Neural cell (in vitro differentiated cells): ENCODE results near the gene ISCA2. TPM values are rescaled to one million over a fixed set of nuclear protein-coding genes. Genes with fewer than 3 reads are reported as not detected.

Source experiments
- H2AFZ ChIP-seq: fragments of 200-600, 300-800 bp; sonication (generic), shearing (Covaris generic); 2 replicates; pipeline ENCODE4 v1.6.0; 2014; ENCODE audit warnings: low read depth, mild to moderate bottlenecking, antibody characterized with exemption, low read length, moderate library complexity
- H3F3A ChIP-seq: fragments of 200-600 bp; shearing (Covaris generic); 2 replicates; pipeline ENCODE4 v1.6.1; 2016; ENCODE audit warnings: mild to moderate bottlenecking, moderate library complexity, mixed read lengths, antibody characterized with exemption, low read length; ENCODE audit not compliant: insufficient read depth, poor library complexity, severe bottlenecking
- H3K27ac ChIP-seq: fragments of 200-600, 300-800 bp; sonication (generic), shearing (Covaris generic); 2 replicates; pipeline ENCODE4 v1.5.1; 2014; ENCODE audit warnings: mild to moderate bottlenecking, low read length, moderate library complexity
- H3K27me3 ChIP-seq: fragments of 300-800, 200-600 bp; sonication (generic), shearing (Covaris generic); 2 replicates; pipeline ENCODE4 v1.6.0; 2014; ENCODE audit warnings: mild to moderate bottlenecking, low read depth, low read length, moderate library complexity; ENCODE audit not compliant: insufficient read depth
- H3K36me3 ChIP-seq: fragments of 300-800, 200-600 bp; sonication (generic), shearing (Covaris generic); 2 replicates; pipeline ENCODE4 v1.5.1; 2014; ENCODE audit warnings: mild to moderate bottlenecking, antibody characterized with exemption, low read length, moderate library complexity; ENCODE audit not compliant: insufficient read depth
- H3K4me2 ChIP-seq: fragments of 300-800, 200-600 bp; sonication (generic), shearing (Covaris generic); 2 replicates; pipeline ENCODE4 v1.6.0; 2014; ENCODE audit warnings: mild to moderate bottlenecking, low read length
- H3K4me3 ChIP-seq: fragments of 300-800, 200-600 bp; sonication (generic), shearing (Covaris generic); 2 replicates; pipeline ENCODE4 v1.5.1; 2014; ENCODE audit warnings: mild to moderate bottlenecking, low read length, moderate library complexity
- H3K79me2 ChIP-seq: fragments of 200-600 bp; shearing (Covaris generic); replicated peaks from 2 replicates; pipeline ENCODE4 v1.6.0; 2014; ENCODE audit warnings: mild to moderate bottlenecking, low read length, moderate library complexity; ENCODE audit not compliant: insufficient read depth
- H3K9ac ChIP-seq: fragments of 300-800, 200-600 bp; sonication (generic), shearing (Covaris generic); 2 replicates; pipeline ENCODE4 v1.6.1; 2016; ENCODE audit warnings: mild to moderate bottlenecking, low read length, mixed read lengths
- H3K9me2 ChIP-seq: fragments of 200-600 bp; shearing (Covaris generic); 2 replicates; pipeline ENCODE4 v1.6.1; 2016; ENCODE audit warnings: mild to moderate bottlenecking, low read length, mixed read lengths; ENCODE audit not compliant: insufficient read depth
- H3K9me3 ChIP-seq: fragments of 200-600, 300-800 bp; sonication (generic), shearing (Covaris generic); 2 replicates; pipeline ENCODE4 v1.6.1; 2016; ENCODE audit warnings: mild to moderate bottlenecking, mixed run types, low read length, moderate library complexity, mixed read lengths
- H4K20me1 ChIP-seq: fragments of 200-600 bp; shearing (Covaris generic); 2 replicates; pipeline ENCODE4 v1.6.1; 2016; ENCODE audit warnings: mild to moderate bottlenecking, mixed run types; ENCODE audit not compliant: insufficient read depth
- CTCF ChIP-seq: fragments of 450-650 bp; IDR thresholded peaks from 2 replicates; pipeline ENCODE4 v1.5.1; 2014; ENCODE audit warnings: antibody characterized with exemption, mild to moderate bottlenecking, moderate library complexity; ENCODE audit not compliant: poor library complexity, severe bottlenecking
- EP300 ChIP-seq: fragments of 450-650 bp; conservative IDR thresholded peaks from 2 replicates; pipeline ENCODE4 v1.6.1; 2014; ENCODE audit warnings: antibody characterized with exemption, mild to moderate bottlenecking, moderate library complexity; ENCODE audit not compliant: poor library complexity, severe bottlenecking
- EZH2 ChIP-seq: fragments of 200-600, 300-800 bp; shearing (Covaris generic), sonication (generic); IDR thresholded peaks from 2 replicates; pipeline ENCODE4 v1.6.1; 2014; ENCODE audit warnings: antibody characterized with exemption, low read length, borderline replicate concordance, mild to moderate bottlenecking; ENCODE audit not compliant: insufficient read depth, poor library complexity, severe bottlenecking
- MXI1 ChIP-seq: fragments of 450-650 bp; conservative IDR thresholded peaks from 2 replicates; pipeline ENCODE4 v1.6.1; 2014; ENCODE audit warnings: antibody characterized with exemption, mild to moderate bottlenecking; ENCODE audit not compliant: poor library complexity, severe bottlenecking
- POLR2AphosphoS5 ChIP-seq: IDR thresholded peaks from 2 replicates; pipeline ENCODE4 v1.6.1; 2012
- RAD21 ChIP-seq: fragments of 450-650 bp; conservative IDR thresholded peaks from 2 replicates; pipeline ENCODE4 v1.6.1; 2014; ENCODE audit warnings: antibody characterized with exemption, mild to moderate bottlenecking, moderate library complexity
- REST ChIP-seq: IDR thresholded peaks from 2 replicates; pipeline ENCODE4 v1.6.1; 2012; ENCODE audit warnings: borderline replicate concordance
- SMC3 ChIP-seq: fragments of 450-650 bp; conservative IDR thresholded peaks from 2 replicates; pipeline ENCODE4 v1.6.1; 2014; ENCODE audit warnings: antibody characterized with exemption, mild to moderate bottlenecking, moderate library complexity; ENCODE audit not compliant: poor library complexity
- TAF1 ChIP-seq: IDR thresholded peaks from 2 replicates; pipeline ENCODE4 v1.6.1; 2012; ENCODE audit warnings: low read depth
- polyA plus RNA-seq: library from polyadenylated mRNA; depleted of rRNA; stranded (reverse); fragments of >200 nt; gene quantifications from 2 replicates; pipeline ENCODE4 v1.2.3, GENCODE V29; 2014

Gene ISCA2
- polyA plus RNA-seq, 1 donor from 2014 or later: 45.1 TPM

GRCh38 chr14:74503938-74504335 lies 10.4 kb downstream of the ISCA2 start:
- H3K36me3 ChIP-seq: no peaks in the 10 kb centered on the region
- TF ChIP-seq POLR2AphosphoS5 (no peak), CTCF (no peak), TAF1 (no peak), EZH2 (no peak), MXI1 (no peak), REST (no peak), SMC3 (no peak), EP300 (no peak)
- H3K9ac ChIP-seq: no peak overlapping the region
- no peaks in the 10 kb centered on the region for H3F3A ChIP-seq
- no peak overlapping the region for H2AFZ ChIP-seq
- no peaks in the 10 kb centered on the region for H3K79me2 ChIP-seq
- no peak overlapping the region for H3K4me2 ChIP-seq
- H3K9me2 ChIP-seq: no peaks in the 10 kb centered on the region
- no peak overlapping the region for H3K4me3 ChIP-seq
- no peaks in the 10 kb centered on the region for H3K9me3 ChIP-seq
- no peak overlapping the region for H3K27ac ChIP-seq
- no peaks in the 10 kb centered on the region for H4K20me1 ChIP-seq
- H3K27me3 ChIP-seq: no peaks in the 10 kb centered on the region

- no peaks in the 10 kb centered on the region for H3K27me3 ChIP-seq
These were observed 10.8 kb downstream of the ISCA2 start for GRCh38 chr14:74504412-74504811.

More at GRCh38 chr14:74504412-74504811, 10.8 kb downstream of the ISCA2 start:
- H3K27ac ChIP-seq: no peak overlapping the region
- TF ChIP-seq SMC3 (no peak), REST (no peak), EZH2 (no peak), POLR2AphosphoS5 (no peak), CTCF (no peak), TAF1 (no peak), MXI1 (no peak), RAD21 (no peak), EP300 (no peak)
- H4K20me1 ChIP-seq: no peaks in the 10 kb centered on the region
- no peak overlapping the region for H3K4me2 ChIP-seq
- no peaks in the 10 kb centered on the region for H3K9me3 ChIP-seq
- no peaks in the 10 kb centered on the region for H3K79me2 ChIP-seq
- no peak overlapping the region for H3K4me3 ChIP-seq
- no peak overlapping the region for H2AFZ ChIP-seq
- no peaks in the 10 kb centered on the region for H3K36me3 ChIP-seq
- H3F3A ChIP-seq: no peaks in the 10 kb centered on the region
- no peak overlapping the region for H3K9ac ChIP-seq
- no peaks in the 10 kb centered on the region for H3K9me2 ChIP-seq
